GM21576 (cell line): ENCODE data around the gene UBE2I.

Experiments used
- ATAC-seq: cut with Tn5 transposase; IDR thresholded peaks from one replicate; pipeline ENCODE4 v1.9.1; 2021; ENCODE audit warnings: mild to moderate bottlenecking, moderate library complexity; ENCODE audit not compliant: unreplicated experiment

UBE2I gene

DNA sequence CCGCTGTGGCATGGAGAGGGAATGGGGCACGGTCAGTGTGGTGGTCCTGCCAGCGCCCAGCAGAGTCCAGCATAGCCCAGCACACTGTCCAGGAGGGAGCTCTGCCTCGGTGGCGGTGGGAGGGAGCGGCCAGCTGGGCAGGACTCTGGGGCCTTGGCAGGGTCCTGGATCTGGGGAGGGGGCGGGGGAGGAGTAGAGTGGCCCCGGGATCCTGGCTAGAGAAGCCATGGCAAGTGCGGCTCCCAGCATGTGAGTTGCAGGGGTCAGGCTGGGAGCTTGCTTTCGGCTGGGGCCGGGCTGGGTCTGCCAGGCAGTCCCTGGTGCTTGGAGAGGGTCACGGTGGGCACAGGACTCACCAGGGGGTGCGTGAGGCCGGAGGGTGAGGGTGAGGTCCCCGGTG is 46.2 kb downstream of the UBE2I start:
- no peak for ATAC-seq

DNA sequence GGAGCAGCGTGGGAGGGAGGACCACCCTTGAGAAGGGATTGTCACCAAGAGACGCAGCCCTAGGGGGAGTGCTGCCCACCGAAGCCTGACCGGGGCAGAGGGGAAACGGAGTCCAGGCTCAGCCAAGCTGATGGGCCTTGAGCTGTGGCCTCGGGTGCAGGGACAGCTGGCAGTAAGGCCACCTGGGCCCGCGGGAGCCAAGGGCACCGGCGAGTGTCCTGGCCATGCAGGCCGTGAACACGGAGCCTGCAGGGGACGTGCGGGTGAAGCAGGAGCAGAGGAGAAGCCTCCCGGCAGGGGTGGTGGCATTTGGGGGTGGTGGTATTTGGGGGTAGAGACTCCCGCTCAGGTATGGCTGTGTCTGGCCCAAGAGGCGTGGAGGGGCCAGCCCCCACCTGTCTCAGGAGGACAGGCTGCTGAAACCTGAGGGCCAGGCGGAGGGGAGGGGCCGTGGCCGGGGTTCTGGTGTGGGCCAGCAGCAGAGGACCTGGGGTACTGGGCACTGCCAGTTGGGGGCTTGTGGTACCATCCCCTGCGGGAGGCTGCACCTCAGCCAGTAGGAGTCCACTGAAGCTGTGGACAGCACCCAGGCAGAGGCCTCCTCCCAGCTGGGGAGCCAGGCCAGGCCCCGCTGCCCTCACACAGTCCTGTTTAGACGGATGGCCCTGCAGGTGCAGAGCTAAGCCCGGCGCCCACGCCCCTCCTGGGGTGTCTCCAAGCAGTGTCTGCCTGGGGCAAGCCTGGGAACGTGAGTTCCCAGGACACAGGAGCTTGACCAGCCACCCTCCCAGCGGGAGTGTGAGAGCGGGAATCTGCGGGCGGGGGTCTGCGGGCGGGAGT is 46.8 kb downstream of the UBE2I start:
- ATAC-seq: no peak

DNA sequence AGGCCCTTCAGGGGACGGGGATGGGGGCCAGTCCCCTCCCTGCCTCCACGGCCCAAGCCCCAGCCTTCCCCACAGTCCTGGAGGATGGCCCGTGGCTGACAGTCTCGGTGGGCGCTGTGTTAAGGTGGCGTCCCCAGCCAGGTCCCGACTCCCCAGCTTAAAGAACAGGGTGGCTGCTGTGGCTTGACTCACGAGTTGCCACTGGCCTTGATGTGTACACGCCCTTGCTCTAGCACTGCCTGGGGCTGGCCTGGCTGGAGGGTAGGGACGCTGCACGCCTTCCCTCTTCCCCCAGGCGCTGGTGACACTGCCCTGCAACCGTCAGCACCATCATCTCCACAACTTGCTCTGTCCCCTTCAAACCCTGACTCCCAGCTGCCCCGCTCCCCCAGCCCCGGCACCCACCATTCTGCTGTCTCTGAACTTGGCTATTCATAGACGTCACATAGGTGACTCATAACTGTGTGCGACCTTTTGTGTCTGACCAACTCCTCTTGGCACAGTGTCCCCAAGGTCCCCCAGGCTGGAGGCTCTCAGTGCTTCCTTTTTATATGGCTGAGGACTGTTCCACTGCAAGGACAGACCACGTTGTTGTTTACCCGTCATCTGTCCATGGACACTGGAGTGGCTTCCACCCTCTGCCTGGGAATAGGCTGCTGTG is 48.6 kb downstream of the UBE2I start:
- ATAC-seq: no peak

DNA sequence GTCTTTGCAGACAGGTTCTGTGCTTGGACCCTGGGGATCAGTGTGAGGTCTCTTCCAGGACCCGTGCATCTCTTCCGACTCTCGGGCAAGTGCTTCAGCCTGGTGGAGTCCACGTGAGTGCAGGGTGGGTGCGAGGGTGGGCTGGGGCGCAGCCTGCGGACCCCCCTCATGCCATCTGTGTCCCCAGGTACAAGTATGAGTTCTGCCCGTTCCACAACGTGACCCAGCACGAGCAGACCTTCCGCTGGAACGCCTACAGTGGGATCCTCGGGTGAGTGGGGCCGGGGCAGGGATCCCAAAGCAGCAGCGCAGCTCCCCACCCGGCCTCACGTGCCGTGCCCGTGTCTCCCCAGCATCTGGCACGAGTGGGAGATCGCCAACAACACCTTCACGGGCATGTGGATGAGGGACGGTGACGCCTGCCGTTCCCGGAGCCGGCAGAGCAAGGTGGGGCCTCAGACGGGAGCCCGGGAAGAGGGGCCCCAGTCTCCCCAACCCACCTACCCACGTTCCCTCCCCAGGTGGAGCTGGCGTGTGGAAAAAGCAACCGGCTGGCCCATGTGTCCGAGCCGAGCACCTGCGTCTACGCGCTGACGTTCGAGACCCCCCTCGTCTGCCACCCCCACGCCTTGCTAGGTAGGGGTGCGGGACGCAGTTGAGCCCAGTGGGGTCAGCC is 52.4 kb downstream of the UBE2I start:
- ATAC-seq: no peak

DNA sequence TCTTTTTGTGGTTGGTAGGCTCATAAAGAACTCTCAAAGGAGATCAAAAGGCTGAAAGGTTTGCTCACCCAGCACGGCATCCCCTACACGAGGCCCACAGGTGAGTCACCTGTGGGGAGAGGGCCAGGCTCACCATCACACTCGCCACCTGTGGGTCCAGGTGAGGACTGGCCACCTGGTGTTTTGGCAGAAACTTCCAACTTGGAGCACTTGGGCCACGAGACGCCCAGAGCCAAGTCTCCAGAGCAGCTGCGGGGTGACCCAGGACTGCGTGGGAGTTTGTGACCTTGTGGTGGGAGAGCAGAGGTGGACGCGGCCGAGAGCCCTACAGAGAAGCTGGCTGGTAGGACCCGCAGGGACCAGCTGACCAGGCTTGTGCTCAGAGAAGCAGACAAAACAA is 53.4 kb downstream of the UBE2I start:
- ATAC-seq: no peak

DNA sequence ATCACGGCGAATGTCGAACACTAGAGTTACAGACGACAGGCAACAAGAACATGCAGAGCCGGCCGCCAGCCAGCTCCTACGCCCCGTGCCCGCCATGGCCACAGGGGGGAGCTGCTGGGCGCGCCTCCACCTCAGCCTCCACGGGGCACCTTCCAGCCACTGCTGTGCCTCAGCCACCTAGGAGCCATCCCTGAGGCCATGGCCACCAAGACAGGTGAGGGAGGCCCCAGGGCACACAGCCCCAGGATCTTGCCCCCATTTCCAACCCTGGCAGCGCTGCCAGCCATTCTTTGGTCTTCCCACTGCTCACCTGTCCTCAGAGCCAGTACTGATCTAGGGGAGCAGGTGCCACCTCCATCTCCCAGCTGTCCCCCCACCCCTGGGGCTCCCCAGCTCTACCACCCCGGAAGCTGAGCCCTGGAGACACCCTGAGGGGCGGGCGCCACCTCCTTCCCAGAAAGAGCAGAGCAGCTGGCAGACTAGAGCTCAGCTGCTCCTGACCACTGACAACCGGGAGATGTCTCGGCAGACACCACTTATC is 54.1 kb downstream of the UBE2I start:
- no peak for ATAC-seq

DNA sequence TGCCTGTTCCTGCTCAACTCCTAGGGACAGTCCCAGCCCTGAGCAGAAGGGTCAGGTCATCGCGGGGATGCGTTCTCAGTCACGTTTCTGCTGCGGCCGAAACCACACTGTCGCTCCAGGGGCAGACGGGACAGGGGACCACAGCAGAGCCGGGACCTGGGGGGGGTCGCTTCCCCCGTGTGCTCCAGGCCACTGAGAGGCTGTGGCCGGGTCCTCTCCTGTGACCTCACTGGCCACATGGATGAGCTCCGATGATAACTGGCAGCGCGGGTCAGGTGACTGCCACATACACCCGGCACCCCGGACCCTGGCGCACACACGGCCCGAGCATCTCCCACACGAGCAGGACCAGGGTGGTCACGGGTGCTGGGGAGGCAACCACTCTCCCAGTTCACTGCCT is 55.1 kb downstream of the UBE2I start:
- ATAC-seq: no peak

DNA sequence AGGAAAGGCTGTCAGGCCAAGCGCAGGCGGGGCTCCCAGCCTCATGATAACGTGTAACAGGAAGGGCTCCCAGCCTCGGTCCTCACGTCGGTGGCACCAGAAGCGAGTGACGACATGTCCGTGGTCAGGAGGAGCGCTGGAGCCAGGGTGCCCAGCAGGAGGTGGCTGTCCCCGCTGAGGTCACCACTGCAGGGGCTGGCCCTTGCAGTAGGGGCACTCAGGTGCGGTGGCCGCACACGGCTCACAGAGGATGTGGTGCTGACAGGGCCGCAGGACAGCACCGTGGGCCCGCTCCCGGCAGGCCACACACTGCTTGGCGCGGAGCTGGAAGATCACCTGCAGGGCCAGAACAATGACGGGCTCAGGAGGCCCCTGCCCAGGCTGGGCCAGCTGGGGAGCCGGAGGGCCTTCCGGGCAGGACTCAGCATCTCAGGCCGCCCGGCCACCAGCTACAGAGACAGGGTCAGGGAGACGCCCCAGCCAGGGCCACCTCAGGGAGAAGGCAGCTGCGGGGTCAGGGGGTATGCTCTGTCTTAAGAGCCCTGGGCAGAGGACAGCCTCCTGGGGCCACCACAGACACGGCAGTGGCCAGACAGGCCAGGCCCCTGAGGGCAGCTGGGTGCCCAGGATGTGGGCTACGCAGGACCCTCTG is 56.8 kb downstream of the UBE2I start:
- ATAC-seq: no peak

DNA sequence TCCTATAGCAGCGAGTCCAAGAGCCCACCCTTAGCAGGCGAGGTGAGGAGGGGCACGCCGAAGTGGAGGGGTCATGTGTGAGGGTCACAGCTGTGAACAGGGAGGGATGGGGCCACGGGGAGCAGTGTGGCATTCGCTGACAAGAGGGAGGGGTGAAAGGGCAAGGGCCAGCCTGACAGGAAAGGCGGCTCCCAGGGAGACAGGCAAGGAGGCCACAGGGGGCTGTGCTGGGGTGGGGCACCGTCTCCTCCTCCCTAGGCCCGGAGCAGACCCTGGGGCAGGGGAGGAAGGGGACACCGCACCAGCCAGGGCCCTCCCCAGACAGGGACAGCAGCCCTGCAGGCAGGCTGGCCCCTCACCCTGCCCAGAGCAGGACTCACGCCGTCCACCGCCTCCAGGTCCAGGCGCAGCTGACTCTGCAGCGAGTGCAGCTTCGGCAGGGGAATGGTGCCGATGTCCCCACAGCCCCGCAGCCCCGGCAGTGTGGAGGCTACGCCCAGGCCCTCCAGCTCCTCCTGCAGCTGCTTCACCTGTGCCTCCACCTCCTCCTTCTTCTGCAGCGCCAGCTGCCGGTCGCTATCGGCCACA is 57.4 kb downstream of the UBE2I start:
- no peak for ATAC-seq

DNA sequence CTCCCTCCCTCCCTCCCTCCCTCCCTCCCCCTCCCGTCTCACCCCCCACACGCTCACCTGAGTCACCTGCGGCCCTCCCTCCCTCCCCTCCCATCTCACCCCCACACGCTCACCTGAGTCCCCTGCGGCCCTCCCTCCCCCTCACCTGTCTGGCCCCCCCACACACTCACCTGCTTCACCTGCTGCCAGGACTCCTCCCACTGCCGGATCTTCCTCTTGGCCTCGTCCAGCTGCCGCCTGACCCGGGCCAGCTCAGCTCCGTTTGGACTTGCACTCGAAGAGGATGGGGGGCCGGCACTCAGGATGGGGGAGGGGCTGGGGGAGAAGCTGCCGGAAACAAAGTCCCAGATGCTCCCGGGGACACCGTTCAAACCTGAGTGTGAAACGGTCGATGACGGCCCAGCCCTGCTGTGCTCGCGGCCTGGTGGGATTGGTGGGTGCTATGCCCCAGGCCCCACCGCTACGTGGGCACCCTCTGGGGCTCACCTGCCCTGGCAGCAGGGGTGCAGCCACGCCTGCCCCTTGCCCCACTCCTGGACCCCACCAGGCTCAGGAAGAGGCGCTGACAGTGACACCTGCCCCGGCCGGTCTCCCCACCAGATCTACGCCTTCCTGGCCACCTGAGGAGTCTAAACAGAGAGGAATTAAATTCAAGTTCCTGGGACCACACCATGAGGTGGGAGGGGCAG is 58.2 kb downstream of the UBE2I start:
- ATAC-seq: no peak

DNA sequence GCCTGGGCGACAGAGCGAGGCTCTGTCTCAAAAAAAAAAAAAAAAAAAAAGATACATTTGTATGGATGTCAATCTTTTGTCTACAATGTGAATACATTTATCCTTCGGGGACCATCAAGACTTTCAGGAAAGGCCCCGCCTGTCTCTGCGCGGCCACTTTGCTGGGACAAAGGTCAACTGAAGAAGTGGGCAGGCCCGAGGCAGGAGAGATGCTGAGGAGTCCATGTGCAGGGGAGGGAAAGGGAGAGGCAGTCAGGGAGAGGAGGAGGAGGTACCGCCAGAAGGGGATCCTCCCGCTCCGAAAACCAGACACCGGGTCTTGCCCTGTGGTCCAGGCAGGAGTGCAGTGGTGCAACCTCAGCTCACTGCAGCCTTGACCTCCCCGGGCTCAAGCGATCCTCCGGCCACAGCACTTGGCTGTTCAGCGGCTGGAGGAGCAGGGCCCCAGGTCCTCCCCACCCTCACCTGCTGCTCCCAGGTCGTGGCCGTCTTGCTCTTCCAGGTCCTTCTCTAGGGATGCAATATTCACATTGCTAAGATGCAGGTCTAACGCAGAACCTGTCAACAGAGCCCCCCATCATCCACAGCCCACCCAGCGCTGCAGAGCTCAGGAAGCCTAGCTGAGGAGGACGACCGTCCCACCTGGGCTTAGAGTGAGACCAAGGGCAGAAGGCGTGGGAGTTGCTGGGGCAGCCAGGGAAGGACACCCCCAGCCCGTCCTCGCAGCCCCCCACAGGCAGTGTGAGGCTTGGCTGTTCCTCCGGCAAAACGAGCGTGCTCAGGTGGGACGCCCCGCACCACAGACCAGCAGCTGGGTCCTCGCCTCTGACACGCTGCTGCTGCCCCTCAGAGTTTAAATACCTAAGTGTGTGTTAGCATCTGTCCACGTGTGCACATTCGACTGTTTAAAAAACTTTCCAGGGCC is 61.9 kb downstream of the UBE2I start:
- no peak for ATAC-seq

DNA sequence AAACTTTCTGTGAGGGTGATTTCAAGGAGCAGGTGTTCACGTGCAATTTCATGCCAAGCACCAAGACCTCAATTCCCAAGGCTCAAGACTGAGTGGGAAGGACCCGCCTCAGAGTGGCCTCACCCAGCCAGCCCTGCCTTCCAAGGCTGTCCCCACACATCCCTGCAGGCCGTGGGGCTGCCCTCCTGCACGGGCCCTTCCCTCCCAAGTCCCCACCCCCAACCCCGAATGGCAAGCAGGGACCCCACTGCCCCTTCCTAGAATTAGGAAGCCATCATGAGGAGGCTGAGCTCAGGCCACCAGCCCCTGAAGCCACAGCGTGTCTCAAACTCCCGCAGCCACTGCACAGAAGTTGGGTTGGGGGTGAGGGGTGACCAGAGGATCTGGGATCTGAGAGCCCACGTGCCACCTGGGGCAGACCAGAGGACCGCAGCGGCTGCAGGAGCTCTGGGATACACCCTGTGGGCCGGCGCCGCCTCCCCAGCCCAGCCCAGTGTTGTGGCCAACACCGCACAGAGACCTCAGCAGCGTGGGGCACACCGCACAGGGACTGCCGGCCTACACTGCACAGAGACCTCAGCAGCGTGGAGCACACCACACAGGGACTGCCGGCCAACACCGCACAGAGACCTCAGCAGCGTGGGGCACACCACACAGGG is 63.0 kb downstream of the UBE2I start:
- no peak for ATAC-seq

DNA sequence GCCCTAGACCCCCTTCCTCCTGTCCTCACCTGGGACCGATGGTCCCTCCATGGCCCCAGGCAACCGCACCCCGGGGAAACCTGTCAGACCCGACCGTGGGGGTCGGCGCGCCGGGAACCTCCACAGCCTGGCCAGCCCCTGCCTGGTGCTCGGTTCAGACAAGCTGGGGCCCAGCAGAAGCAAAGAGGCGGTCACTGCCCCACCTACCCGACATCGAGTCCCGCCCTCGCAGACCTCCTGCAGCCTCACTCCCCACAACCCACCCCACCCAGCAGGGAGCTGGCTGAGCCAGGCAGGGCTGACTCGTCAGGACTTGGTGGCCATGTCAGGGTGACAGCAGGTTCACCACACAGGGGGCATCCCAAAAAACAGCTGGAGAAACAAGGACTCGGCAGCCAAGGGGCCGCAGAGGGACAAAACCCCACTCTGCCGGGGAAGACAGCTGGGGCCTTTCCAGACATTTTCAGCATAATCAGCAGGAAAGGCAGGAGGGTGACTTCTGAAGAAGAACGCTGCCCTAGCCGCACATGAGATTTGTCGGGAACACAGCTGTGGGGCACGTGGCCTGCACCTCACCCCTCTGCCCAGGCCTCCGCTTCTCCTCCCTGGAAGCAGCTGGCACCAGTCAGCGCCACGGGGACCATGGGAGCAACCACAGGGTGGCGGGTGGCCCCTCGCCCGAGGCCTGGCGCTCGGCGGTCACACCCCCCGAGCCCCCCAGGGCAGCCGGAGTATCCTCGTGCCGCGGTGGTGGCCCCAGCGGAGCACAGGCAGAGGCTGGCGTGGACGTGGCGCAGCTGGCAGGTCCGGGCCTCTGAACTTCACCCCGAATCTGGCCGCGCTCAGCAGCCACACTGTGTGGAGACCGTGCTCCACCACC is 65.2 kb downstream of the UBE2I start:
- ATAC-seq: no peak

DNA sequence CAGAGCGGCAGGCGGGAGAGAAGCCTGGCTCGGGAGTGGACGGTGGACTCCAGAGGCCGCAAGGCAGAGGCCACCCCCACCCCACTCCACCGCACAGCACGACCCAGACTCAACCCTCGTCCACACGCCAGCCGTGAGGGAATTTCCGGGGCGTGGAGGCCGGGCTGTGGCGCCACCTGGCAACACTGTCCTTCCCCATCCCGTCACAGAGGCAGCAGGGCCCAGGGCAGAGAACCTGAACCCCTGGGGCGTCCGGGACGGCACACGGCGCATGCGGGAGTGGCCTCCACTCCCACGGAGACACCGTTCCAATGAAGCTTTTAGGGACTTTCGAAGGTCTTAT is 65.8 kb downstream of the UBE2I start:
- no peak for ATAC-seq

DNA sequence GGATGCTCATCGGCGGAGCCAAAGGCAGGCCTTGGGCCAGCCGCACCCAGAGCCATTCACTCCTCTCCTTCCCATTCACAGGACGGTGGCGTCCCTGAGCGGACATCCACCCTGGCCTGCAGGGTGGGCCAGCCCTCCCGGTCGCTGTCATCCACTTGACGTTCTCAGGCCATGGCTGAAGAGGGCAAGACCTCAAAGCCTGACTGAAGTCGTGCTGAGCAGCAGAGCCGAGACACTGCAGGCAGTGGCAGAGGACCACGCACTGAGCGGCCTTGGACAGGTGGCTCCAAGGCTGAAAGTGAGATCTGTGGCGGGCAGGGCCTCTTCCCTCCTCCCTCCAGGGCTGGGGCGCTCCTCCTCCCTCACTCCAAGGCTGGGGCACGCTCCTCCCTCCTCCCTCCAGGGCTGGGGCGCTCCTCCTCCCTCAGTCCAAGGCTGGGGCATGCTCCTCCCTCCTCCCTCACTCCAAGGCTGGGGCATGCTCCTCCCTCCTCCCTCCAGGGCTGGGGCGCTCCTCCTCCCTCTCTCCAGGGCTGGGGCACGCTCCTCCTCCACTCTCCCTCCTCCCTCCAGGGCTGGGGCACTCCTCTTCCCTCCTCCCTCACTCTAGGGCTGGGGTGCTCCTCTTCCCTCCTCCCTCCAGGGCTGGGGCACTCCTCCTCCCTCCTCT is 66.4 kb downstream of the UBE2I start:
- no peak for ATAC-seq
